Myometrial cell (primary cell): ENCODE data around the gene SMIM7. TPM values are rescaled to one million over a fixed set of nuclear protein-coding genes. Genes with fewer than 3 reads are reported as not detected.

ENCODE experiments used
- total RNA-seq: library from RNA; depleted of rRNA; stranded (reverse); fragments of >200 nt; gene quantifications from 2 replicates; pipeline ENCODE4 v1.2.3, GENCODE V29; 2015

Gene SMIM7
- 85.8 and 144 TPM in 2 replicates for total RNA-seq

DNA sequence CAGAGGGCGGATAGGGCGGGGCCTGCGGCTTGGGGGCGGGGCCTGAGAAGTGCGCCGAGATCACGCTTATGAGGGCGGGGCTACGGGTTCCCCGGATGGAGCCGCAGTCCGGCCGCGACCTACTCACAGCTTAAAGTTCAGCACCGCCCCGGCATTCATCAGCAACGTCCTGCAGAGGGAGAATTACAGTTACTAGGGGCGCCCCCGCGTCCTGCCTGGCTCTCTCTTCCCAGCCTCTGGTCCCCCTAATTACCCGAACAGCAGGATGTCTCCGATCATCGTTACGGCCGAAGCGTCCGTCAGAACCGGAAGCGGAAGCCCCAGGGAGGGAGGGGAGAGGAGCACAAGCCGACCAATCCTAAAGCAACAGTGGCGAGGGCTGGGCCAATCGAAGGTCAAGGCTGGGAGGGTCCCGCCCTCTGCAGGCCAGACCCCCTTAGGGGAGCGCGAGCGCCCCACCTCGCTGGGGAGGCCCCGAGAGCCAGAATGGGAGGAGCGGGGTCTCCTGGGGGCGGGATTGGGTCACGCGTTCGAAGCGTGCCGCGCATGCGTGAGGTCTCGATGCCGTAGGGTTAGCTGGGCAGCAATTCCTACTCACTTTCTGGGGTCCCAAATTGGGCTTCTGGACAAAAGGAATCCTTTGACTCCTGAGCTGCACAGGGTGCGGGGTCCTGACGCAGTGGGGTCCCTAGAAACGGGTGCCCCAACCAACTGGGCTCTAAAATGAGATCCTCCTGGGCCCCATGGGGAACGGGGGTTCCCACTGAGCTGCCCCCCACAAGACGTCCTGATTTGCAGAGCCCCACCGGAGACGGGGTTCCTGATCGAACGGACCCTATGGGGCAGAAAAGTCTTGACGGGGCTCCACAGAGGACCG lies at the start of gene SMIM7:
Gene SMIM7 (minus strand): TSS at position 313 of the 877 bp plus-strand sequence. CDS start 34 bp downstream, at position 279.

GRCh38 chr19:16660763-16661479 lies 977 bp upstream of the SMIM7 start, which contains the start of gene TMEM38A:
TSS of gene TMEM38A (plus strand) at chr19:16661139. CDS start at chr19:16661218, 79 bp downstream.

DNA sequence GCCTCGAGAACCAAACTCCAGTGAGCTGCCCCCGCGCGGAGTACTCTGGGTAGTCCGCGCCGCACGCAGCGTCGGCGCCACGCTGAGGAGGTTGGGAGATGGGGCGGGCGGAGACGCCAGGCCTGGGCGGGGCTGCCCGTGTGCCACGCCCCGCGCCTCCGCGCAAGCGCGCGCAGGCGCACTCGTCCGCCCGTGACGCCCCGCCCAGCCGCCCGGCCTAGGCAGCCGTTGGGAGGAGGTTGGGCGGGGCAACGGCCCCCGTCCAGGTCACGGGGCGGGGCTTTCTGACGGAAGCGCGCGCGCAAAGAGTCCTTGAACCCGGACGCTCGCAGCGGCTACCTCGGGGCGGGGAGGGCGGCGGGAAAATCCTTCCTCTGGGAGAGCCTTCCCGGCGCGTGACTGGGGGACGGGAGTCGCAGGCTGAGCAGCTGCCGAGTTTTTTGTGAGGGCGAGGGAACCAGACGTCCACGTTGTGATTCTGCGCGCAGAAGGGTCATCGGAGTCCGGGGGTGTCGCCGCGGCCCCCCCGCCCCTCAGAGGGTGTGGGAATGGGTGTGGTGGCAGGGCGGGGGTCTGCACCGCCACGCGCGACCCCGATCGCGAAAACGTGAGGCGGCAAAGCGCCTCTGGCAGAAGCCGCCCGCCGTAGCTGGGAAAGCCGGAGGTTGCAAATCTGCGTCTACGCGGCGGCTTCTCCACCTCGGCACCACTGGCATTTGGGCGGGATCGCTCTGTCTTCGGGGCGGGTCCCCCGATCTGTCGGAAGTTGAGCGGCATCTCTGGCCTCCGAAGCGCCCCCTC lies 31.6 kb downstream of the SMIM7 start, which contains the start of gene MED26:
Gene MED26 (minus strand): TSS at position 22 of the 801 bp plus-strand sequence. CDS start 261 bp downstream, outside the sequence.

Other genes starting within 250 kb of the SMIM7 start
- gene EPS15L1, start 188.2 kb downstream of the SMIM7 start, total RNA-seq: 6.6 and 6.9 TPM in 2 replicates
- gene CALR3, start 164.0 kb downstream of the SMIM7 start, total RNA-seq: not detected in 2 replicates
- gene C19orf44, start 163.8 kb downstream of the SMIM7 start, total RNA-seq: 2.0 and 2.7 TPM in 2 replicates
- gene CHERP, start 117.7 kb downstream of the SMIM7 start, total RNA-seq: 2.9 and 4.6 TPM in 2 replicates
- gene SLC35E1, start 87.7 kb downstream of the SMIM7 start, total RNA-seq: 35.1 and 38.6 TPM in 2 replicates
- 4.3 and 8.9 TPM in 2 replicates for gene MED26, start 31.9 kb downstream of the SMIM7 start, total RNA-seq
- 0.29 and 0.35 TPM in 2 replicates for gene TMEM38A, start 995 bp upstream of the SMIM7 start, total RNA-seq
- gene NWD1, start 59.7 kb upstream of the SMIM7 start, total RNA-seq: not detected in 2 replicates
- gene SIN3B, start 169.3 kb upstream of the SMIM7 start, total RNA-seq: 15.6 and 19.9 TPM in 2 replicates
- gene F2RL3, start 228.9 kb upstream of the SMIM7 start, total RNA-seq: under 0.01 TPM in 1 of 2 replicates, not detected in the other